GM13976 (cell line): Measurements from ENCODE around the gene ALDH4A1.
A peak's percentile ranks its signal among the peaks of the same experiment; 100 is the strongest.

Source experiments
- DNase-seq: peaks from one replicate; pipeline ENCODE4 v3.0.0; 2012; ENCODE audit warnings: low spot score
- CTCF ChIP-seq: IDR thresholded peaks from 2 replicates; pipeline ENCODE4 v1.5.1; 2012; ENCODE audit warnings: borderline replicate concordance, mild to moderate bottlenecking; ENCODE audit not compliant: insufficient read depth; ENCODE audit errors: extremely low read depth, missing control alignments, control extremely low read depth
- in situ Hi-C: fragments of 300-500 bp; cut with MboI; formaldehyde crosslinking; loops from one replicate; pipeline ENCODE4 v1.12.0; 2022; ENCODE audit warnings: low sequenced_read_pairs, mixed read lengths, inconsistent platforms; ENCODE audit not compliant: unreplicated experiment

Gene ALDH4A1

GRCh38 chr1:18927654-18928272 is 25.4 kb upstream of the ALDH4A1 start:
- no peak for TF ChIP-seq CTCF
- peak; percentile 79 for DNase-seq
- in situ Hi-C loops = no loop called here

DNA sequence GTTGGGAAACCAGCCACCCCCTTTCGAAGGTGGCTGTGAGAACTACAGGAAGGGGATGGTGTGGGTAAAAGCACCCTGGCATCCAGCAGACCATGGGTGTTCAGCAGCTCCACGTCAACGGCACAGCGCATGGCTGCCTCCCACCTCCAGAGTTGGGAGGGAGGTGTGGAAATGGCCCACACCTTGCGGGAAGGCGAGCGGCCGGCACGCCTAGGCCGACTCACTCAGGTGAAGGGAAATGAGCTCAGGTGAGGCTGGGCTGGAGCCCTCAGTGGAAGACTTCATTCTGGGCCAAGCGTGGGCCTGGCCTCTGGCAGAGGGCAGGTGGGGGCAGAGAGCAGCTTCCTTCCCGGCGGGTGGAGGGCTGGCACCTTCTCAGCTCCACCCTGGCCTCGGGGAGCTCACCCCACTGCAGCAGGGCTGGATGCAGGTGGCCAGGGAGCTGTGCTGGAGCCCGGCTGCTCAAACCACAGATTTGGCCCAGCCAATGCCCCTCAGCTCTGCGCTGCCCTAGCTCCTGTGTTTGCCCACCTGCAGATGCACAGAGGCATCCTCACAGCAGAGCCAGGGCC is 24.8 kb upstream of the ALDH4A1 start:
- peak; percentile 53 for DNase-seq
- in situ Hi-C loops = no loop called here
- no peak for TF ChIP-seq CTCF

- peak; percentile 94 for DNase-seq
- TF ChIP-seq CTCF = no peak
- in situ Hi-C loops = no loop called here
These were observed 24.1 kb upstream of the ALDH4A1 start for GRCh38 chr1:18926315-18927081.

GRCh38 chr1:18925279-18925678 is 22.9 kb upstream of the ALDH4A1 start:
- no peak for TF ChIP-seq CTCF
- in situ Hi-C loops = no loop called here
- DNase-seq = no peak

DNA sequence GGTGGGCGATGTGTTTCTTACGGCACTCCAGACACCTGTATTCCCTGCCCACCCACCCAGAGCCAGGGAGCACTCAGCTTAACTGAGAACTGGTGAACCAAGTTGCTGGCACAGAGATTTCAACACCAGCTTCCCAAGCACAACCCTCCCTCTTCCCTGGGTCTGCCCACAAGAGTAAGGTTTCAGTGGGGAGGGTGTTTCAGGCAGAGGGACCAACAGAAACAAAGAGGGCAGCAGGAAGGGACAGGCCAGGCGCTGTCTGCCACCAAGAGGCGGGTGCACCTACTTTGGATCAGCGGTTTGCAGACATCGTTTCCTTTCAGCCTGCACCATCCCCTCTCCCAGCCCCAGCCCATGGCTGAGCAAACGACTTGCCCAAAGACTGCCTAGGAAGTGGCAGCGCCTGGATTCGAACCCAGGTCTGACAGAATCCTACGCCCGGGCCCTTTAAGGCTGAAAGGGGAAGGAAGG is 21.9 kb upstream of the ALDH4A1 start:
- TF ChIP-seq CTCF = no peak
- in situ Hi-C loops = loop anchor here (25.0 kb wide), 1 partner anchor 163 kb away; no protein-coding TSS in a partner anchor
- DNase-seq = no peak

DNA sequence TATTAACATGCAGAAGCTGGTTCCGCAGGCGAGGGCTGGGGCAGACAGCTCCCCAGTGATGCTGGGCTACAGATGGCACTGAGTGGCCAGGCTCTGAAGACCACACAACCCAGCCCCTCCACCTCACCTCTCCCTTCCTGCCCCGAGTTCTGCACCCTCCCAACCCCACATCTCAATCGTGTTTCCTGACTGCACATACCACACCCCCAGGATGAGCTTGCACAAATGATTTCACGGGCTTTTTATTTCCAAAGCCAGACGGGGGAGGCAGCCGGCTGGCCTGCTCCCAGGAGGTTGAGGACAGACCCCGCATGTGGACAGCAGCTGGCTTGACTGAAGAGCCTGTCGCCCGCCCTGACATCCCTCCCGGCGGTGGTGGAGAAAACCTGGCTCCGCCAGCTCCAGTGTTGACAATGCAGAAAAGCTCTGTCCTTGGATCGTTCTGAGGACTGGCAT is 21.4 kb upstream of the ALDH4A1 start:
- TF ChIP-seq CTCF = no peak
- no peak for DNase-seq
- in situ Hi-C loops = loop anchor here (25.0 kb wide), 1 partner anchor 164 kb away; no protein-coding TSS in a partner anchor
